Nephron (organoid): Measurements from ENCODE around the gene SEPTIN10.

Source experiments
- H3K27ac Mint-ChIP-seq, 3 experiments: 2 replicates each; pipeline ENCODE4 v1.8.0; 2020; ENCODE audit warnings: mixed read lengths in 3 of 3, mild to moderate bottlenecking in 2 of 3, moderate library complexity in 1 of 3
- H3K27me3 Mint-ChIP-seq: 2 replicates; pipeline ENCODE4 v1.8.0; 2021; ENCODE audit warnings: low read depth, mild to moderate bottlenecking, moderate library complexity, mixed read lengths
- H3K36me3 Mint-ChIP-seq: 2 replicates; pipeline ENCODE4 v1.8.0; 2020; ENCODE audit warnings: low read depth, mixed read lengths
- H3K4me1 Mint-ChIP-seq: 2 replicates; pipeline ENCODE4 v1.8.0; 2020; ENCODE audit warnings: mixed read lengths
- H3K4me3 Mint-ChIP-seq, 3 experiments: 2 replicates each; pipeline ENCODE4 v1.8.0; 2020; ENCODE audit warnings: mild to moderate bottlenecking in 3 of 3, mixed read lengths in 3 of 3, moderate library complexity in 2 of 3
- H3K9me3 Mint-ChIP-seq: 2 replicates; pipeline ENCODE4 v1.8.0; 2020; ENCODE audit warnings: mixed read lengths
- CTCF ChIP-seq, 3 experiments: fragments of 200-600 bp; sonication (generic); IDR thresholded peaks; one replicate each; pipeline ENCODE4 v1.5.0; 2021; ENCODE audit warnings: antibody characterized with exemption in 3 of 3; ENCODE audit not compliant: unreplicated experiment in 3 of 3

SEPTIN10 gene

GRCh38 chr2:109499566-109499965, 114.2 kb downstream of the SEPTIN10 start:
- Mint-ChIP-seq H3K36me3 (no peaks in the 10 kb centered on the region), H3K4me3 (no peak overlapping the region), H3K27ac (peak overlapping the region; percentile 12 to 62 (median 28)), H3K4me1 (peaks cover 37% of the 10 kb centered on the region), H3K27me3 (no peaks in the 10 kb centered on the region), H3K9me3 (no peaks in the 10 kb centered on the region)
- no peak for TF ChIP-seq CTCF (IDR thresholded peaks at IDR 0.05; ENCODE audit: unreplicated experiment in 3 of 3)

- peaks cover 37% of the 10 kb centered on the region for H3K4me1 Mint-ChIP-seq
- H3K9me3 Mint-ChIP-seq = no peaks in the 10 kb centered on the region
- H3K4me3 Mint-ChIP-seq = no peak overlapping the region
- H3K27ac Mint-ChIP-seq = peak overlapping the region in 2 of 3 experiments; percentile 51 to 62
- H3K36me3 Mint-ChIP-seq = no peaks in the 10 kb centered on the region
- TF ChIP-seq CTCF (IDR thresholded peaks at IDR 0.05; ENCODE audit: unreplicated experiment in 3 of 3) = no peak
- no peaks in the 10 kb centered on the region for H3K27me3 Mint-ChIP-seq
These were observed 114.9 kb downstream of the SEPTIN10 start for GRCh38 chr2:109498906-109499305.

- Mint-ChIP-seq H3K27me3 (no peaks in the 10 kb centered on the region), H3K4me3 (no peak overlapping the region), H3K9me3 (no peaks in the 10 kb centered on the region), H3K27ac (peak overlapping the region; percentile 51 to 62 (median 52)), H3K4me1 (peaks cover 37% of the 10 kb centered on the region), H3K36me3 (no peaks in the 10 kb centered on the region)
- no peak for TF ChIP-seq CTCF (IDR thresholded peaks at IDR 0.05; ENCODE audit: unreplicated experiment in 3 of 3)
These were observed 115.6 kb downstream of the SEPTIN10 start for GRCh38 chr2:109497911-109498870.

- TF ChIP-seq CTCF (IDR thresholded peaks at IDR 0.05; ENCODE audit: unreplicated experiment in 3 of 3) = no peak
- H3K4me3 Mint-ChIP-seq = no peak overlapping the region
- H3K27me3 Mint-ChIP-seq = no peaks in the 10 kb centered on the region
- H3K4me1 Mint-ChIP-seq = peaks cover 34% of the 10 kb centered on the region
- H3K9me3 Mint-ChIP-seq = no peaks in the 10 kb centered on the region
- peak overlapping the region; percentile 43 to 52 (median 51) for H3K27ac Mint-ChIP-seq
- no peaks in the 10 kb centered on the region for H3K36me3 Mint-ChIP-seq
These were observed 116.3 kb downstream of the SEPTIN10 start for GRCh38 chr2:109497463-109497862.

- TF ChIP-seq CTCF (IDR thresholded peaks at IDR 0.05; ENCODE audit: unreplicated experiment in 3 of 3) = no peak
- H3K4me1 Mint-ChIP-seq = peaks cover 23% of the 10 kb centered on the region
- no peak overlapping the region for H3K4me3 Mint-ChIP-seq
- H3K27me3 Mint-ChIP-seq = no peaks in the 10 kb centered on the region
- no peak overlapping the region for H3K27ac Mint-ChIP-seq
- no peaks in the 10 kb centered on the region for H3K9me3 Mint-ChIP-seq
- H3K36me3 Mint-ChIP-seq = no peaks in the 10 kb centered on the region
These were observed 119.4 kb downstream of the SEPTIN10 start for GRCh38 chr2:109494351-109494750.
